PFSK-1 (cell line): ENCODE results near the gene MAGI2.

Source experiments
- POLR2AphosphoS5 ChIP-seq: IDR thresholded peaks from 2 replicates; pipeline ENCODE4 v1.6.1; 2012; ENCODE audit warnings: low read depth, mild to moderate bottlenecking, control low read depth, low read length, moderate library complexity
- REST ChIP-seq, 2 experiments: IDR thresholded peaks; 2 replicates each; pipeline versions ENCODE4 v1.6.1 to v1.8.0; 2011 to 2012; ENCODE audit warnings: low read depth in 2 of 2, low read length in 2 of 2, control low read depth in 1 of 2, inconsistent platforms in 1 of 2, mild to moderate bottlenecking in 1 of 2, moderate library complexity in 1 of 2; ENCODE audit not compliant: insufficient read depth in 1 of 2
- SIN3A ChIP-seq: IDR thresholded peaks from 2 replicates; pipeline ENCODE4 v1.6.1; 2012; ENCODE audit warnings: mild to moderate bottlenecking, low read length, moderate library complexity, borderline replicate concordance; ENCODE audit not compliant: insufficient read depth

- TF ChIP-seq REST (IDR thresholded peaks at IDR 0.05; ENCODE audit: insufficient read depth in 1 of 2, low read depth in 2 of 2, low read length in 2 of 2) (no peak), SIN3A (no peak), POLR2AphosphoS5 (no peak)
These were observed 1329.3 kb downstream of the MAGI2 start for GRCh38 chr7:78124216-78124615.
